ENCODE data around the gene NPIPB12. TPM values are rescaled to one million over a fixed set of nuclear protein-coding genes. Genes with fewer than 3 reads are reported as not detected.
A peak's percentile ranks its signal among the peaks of the same experiment; 100 is the strongest.
"Not testable (repeated sequence)": the region's sequence is repeated elsewhere in the genome, so short reads cannot be mapped to it uniquely, and the experiment has no call there.

Gene NPIPB12
- total RNA-seq: 10.2 and 11.0 TPM in 2 replicates
- 4.7 and 6.4 TPM in 2 replicates for polyA plus RNA-seq
- polyA plus RNA-seq (2012): 5.8 and 8.8 TPM in 2 replicates
- polyA minus RNA-seq (ENCODE audit: low replicate concordance): 1.8 and 15.6 TPM in 2 replicates

DNA sequence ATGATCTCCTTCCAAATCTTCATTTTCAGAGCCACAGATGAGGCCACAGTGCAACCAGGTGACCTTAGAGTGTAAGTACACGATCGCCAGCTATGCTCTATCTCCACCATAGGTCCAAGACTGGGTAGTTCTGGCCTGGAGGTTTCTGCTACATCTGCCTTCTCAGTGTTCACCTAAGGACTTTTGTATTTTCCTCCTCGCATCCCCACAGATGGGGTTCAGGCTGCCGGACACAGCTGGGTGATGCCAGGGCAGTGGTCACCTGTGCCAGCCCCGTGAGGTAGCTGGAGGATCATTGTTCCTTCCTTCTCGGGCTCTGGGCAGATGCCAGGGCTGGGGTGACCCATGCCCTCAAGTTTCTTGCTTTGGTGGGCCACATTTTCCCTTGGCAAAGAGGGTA lies at the start of gene NPIPB12:
Gene NPIPB12, minus strand, starts transcription at position 101 of the 400 bp plus-strand sequence.
- not testable (repeated sequence) for H3K36me3 ChIP-seq (ENCODE audit: control insufficient read depth, insufficient read depth, low read length); H3K4me3 ChIP-seq (replicated peaks in 1 of 4; ENCODE audit: control extremely low read depth in 1 of 4, insufficient read depth in 1 of 4, low read depth in 3 of 4, low read length in 4 of 4); H2AFZ ChIP-seq (ENCODE audit: low read length); DNase-seq (ENCODE audit: low read depth in 2 of 2); H3K9ac ChIP-seq (ENCODE audit: insufficient read depth, low read length); H3K9me3 ChIP-seq (ENCODE audit: control insufficient read depth, insufficient read depth, low read depth, low read length); H3K79me2 ChIP-seq (ENCODE audit: control insufficient read depth, insufficient read depth, low read length); H3K4me2 ChIP-seq (ENCODE audit: extremely low read depth, insufficient read depth, low read length); H3K27ac ChIP-seq (ENCODE audit: insufficient read depth, low read length); H3K4me1 ChIP-seq (ENCODE audit: control insufficient read depth, extremely low read depth, insufficient read depth, low read length); H4K20me1 ChIP-seq (ENCODE audit: control insufficient read depth, extremely low read depth, insufficient read depth, low read length); H3K27me3 ChIP-seq (ENCODE audit: control insufficient read depth, insufficient read depth, low read length)

- H3K36me3 ChIP-seq (ENCODE audit: control insufficient read depth, insufficient read depth, low read length); H3K79me2 ChIP-seq (ENCODE audit: control insufficient read depth, insufficient read depth, low read length); H3K4me1 ChIP-seq (ENCODE audit: control insufficient read depth, extremely low read depth, insufficient read depth, low read length); H3K4me2 ChIP-seq (ENCODE audit: extremely low read depth, insufficient read depth, low read length); H3K27me3 ChIP-seq (ENCODE audit: control insufficient read depth, insufficient read depth, low read length); H3K9ac ChIP-seq (ENCODE audit: insufficient read depth, low read length); H2AFZ ChIP-seq (ENCODE audit: low read length); H3K27ac ChIP-seq (ENCODE audit: insufficient read depth, low read length); H3K4me3 ChIP-seq (replicated peaks in 1 of 4; ENCODE audit: control extremely low read depth in 1 of 4, insufficient read depth in 1 of 4, low read depth in 3 of 4, low read length in 4 of 4); H4K20me1 ChIP-seq (ENCODE audit: control insufficient read depth, extremely low read depth, insufficient read depth, low read length); DNase-seq (ENCODE audit: low read depth in 2 of 2); H3K9me3 ChIP-seq (ENCODE audit: control insufficient read depth, insufficient read depth, low read depth, low read length): not testable (repeated sequence)
Measured at GRCh38 chr16:29521520-29521919, 15.3 kb upstream of the NPIPB12 start.

GRCh38 chr16:29482276-29482675 lies 23.9 kb downstream of the NPIPB12 start:
- H3K9ac ChIP-seq (ENCODE audit: insufficient read depth, low read length); H3K27ac ChIP-seq (ENCODE audit: insufficient read depth, low read length); H3K9me3 ChIP-seq (ENCODE audit: control insufficient read depth, insufficient read depth, low read depth, low read length); H2AFZ ChIP-seq (ENCODE audit: low read length); DNase-seq (ENCODE audit: low read depth in 2 of 2); H3K4me2 ChIP-seq (ENCODE audit: extremely low read depth, insufficient read depth, low read length); H3K79me2 ChIP-seq (ENCODE audit: control insufficient read depth, insufficient read depth, low read length); H3K4me3 ChIP-seq (replicated peaks in 1 of 4; ENCODE audit: control extremely low read depth in 1 of 4, insufficient read depth in 1 of 4, low read depth in 3 of 4, low read length in 4 of 4); H3K4me1 ChIP-seq (ENCODE audit: control insufficient read depth, extremely low read depth, insufficient read depth, low read length); H4K20me1 ChIP-seq (ENCODE audit: control insufficient read depth, extremely low read depth, insufficient read depth, low read length); H3K27me3 ChIP-seq (ENCODE audit: control insufficient read depth, insufficient read depth, low read length); H3K36me3 ChIP-seq (ENCODE audit: control insufficient read depth, insufficient read depth, low read length): not testable (repeated sequence)

- not testable (repeated sequence) for H3K4me3 ChIP-seq (replicated peaks in 1 of 4; ENCODE audit: control extremely low read depth in 1 of 4, insufficient read depth in 1 of 4, low read depth in 3 of 4, low read length in 4 of 4); H2AFZ ChIP-seq (ENCODE audit: low read length); DNase-seq (ENCODE audit: low read depth in 2 of 2); H3K27me3 ChIP-seq (ENCODE audit: control insufficient read depth, insufficient read depth, low read length); H3K4me2 ChIP-seq (ENCODE audit: extremely low read depth, insufficient read depth, low read length); H3K36me3 ChIP-seq (ENCODE audit: control insufficient read depth, insufficient read depth, low read length); H3K27ac ChIP-seq (ENCODE audit: insufficient read depth, low read length); H3K79me2 ChIP-seq (ENCODE audit: control insufficient read depth, insufficient read depth, low read length); H4K20me1 ChIP-seq (ENCODE audit: control insufficient read depth, extremely low read depth, insufficient read depth, low read length); H3K9me3 ChIP-seq (ENCODE audit: control insufficient read depth, insufficient read depth, low read depth, low read length); H3K4me1 ChIP-seq (ENCODE audit: control insufficient read depth, extremely low read depth, insufficient read depth, low read length); H3K9ac ChIP-seq (ENCODE audit: insufficient read depth, low read length)
Measured at GRCh38 chr16:29472065-29472464, 34.1 kb downstream of the NPIPB12 start.

DNA sequence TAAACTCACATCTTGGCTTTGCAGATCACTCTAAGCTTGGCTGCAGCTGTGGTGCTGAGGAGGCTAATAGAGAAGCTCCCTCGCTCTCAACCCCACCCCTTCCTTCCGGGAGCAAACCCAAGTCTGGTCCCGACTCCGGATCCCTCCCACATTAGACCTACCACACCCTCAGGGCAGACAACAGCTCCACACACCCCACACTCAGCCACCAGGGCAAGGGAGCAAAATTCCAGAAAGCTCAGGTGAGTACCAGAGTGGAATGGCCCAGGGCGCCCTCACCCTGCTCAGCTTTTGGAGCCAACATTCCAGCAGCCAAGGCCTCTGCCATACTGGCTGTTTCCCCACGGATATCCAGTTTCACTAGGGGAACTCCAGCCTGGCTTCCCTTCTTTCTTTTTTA lies 36.5 kb downstream of the NPIPB12 start:
- not testable (repeated sequence) for H3K4me3 ChIP-seq (replicated peaks in 1 of 4; ENCODE audit: control extremely low read depth in 1 of 4, insufficient read depth in 1 of 4, low read depth in 3 of 4, low read length in 4 of 4); H3K27ac ChIP-seq (ENCODE audit: insufficient read depth, low read length); H3K36me3 ChIP-seq (ENCODE audit: control insufficient read depth, insufficient read depth, low read length); H3K9ac ChIP-seq (ENCODE audit: insufficient read depth, low read length); H2AFZ ChIP-seq (ENCODE audit: low read length); H3K4me1 ChIP-seq (ENCODE audit: control insufficient read depth, extremely low read depth, insufficient read depth, low read length); H4K20me1 ChIP-seq (ENCODE audit: control insufficient read depth, extremely low read depth, insufficient read depth, low read length); DNase-seq (ENCODE audit: low read depth in 2 of 2); H3K27me3 ChIP-seq (ENCODE audit: control insufficient read depth, insufficient read depth, low read length); H3K79me2 ChIP-seq (ENCODE audit: control insufficient read depth, insufficient read depth, low read length); H3K9me3 ChIP-seq (ENCODE audit: control insufficient read depth, insufficient read depth, low read depth, low read length)
- peak overlapping the region; percentile 23 for H3K4me2 ChIP-seq (ENCODE audit: extremely low read depth, insufficient read depth, low read length)

DNA sequence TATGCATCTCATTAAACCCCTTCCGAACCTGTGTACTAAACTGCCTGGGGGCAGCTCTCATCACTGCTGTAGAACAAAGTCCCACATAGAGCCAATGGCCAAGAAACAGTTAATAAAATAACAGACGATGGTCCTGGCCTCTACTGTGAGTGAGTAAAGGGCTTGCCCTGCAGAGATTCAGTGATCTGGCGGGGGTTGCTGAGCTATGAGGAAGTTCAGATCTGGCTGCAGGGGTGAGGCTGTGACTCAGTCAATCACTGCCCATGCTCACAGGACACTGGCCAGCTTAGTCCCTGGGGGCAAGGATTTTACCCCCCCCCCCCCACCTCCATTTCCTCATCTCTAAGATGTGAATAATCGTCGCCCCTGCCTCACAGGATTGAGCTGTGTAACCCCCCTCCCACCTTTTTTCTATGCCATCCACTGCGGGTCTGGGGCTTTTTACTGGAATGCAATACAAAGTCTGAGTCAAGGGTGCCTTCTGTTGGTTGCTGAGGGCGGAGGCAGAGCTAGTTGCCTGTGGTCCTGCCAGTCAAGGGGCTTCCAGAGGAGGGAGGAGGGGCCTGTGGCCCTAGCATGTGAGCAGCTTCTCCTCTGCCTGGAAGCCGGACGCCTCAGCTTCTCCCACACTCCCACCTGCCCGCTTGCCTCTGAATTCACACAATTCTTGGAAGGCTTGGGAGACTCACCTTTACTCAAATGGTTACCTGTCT lies 38.4 kb downstream of the NPIPB12 start:
- H3K9me3 ChIP-seq (ENCODE audit: control insufficient read depth, insufficient read depth, low read depth, low read length); H3K4me2 ChIP-seq (ENCODE audit: extremely low read depth, insufficient read depth, low read length); H3K9ac ChIP-seq (ENCODE audit: insufficient read depth, low read length); H3K4me3 ChIP-seq (replicated peaks in 1 of 4; ENCODE audit: control extremely low read depth in 1 of 4, insufficient read depth in 1 of 4, low read depth in 3 of 4, low read length in 4 of 4); H2AFZ ChIP-seq (ENCODE audit: low read length); H4K20me1 ChIP-seq (ENCODE audit: control insufficient read depth, extremely low read depth, insufficient read depth, low read length); H3K36me3 ChIP-seq (ENCODE audit: control insufficient read depth, insufficient read depth, low read length); H3K27me3 ChIP-seq (ENCODE audit: control insufficient read depth, insufficient read depth, low read length); H3K79me2 ChIP-seq (ENCODE audit: control insufficient read depth, insufficient read depth, low read length); H3K27ac ChIP-seq (ENCODE audit: insufficient read depth, low read length); DNase-seq (ENCODE audit: low read depth in 2 of 2); H3K4me1 ChIP-seq (ENCODE audit: control insufficient read depth, extremely low read depth, insufficient read depth, low read length): not testable (repeated sequence)

DNA sequence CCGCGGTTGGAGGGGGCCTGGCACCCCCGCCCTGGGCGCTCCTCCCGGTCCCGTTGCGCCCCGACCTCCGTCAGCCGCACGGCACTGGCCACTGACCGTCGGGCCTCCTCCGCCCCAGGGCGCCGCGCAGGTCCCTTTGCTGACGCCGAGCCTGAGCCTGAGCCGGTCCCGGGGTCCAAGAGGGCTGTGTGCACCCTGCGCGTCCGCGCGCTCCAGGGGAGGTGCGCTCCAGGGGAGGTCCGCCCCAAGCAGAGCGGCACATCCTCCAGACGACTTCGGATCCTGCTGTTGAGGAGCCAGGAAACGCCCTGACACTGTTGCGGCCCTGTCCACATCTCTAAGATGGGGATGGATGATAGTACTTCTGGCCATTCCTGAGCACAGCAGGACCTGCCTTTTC lies 39.3 kb downstream of the NPIPB12 start:
- not testable (repeated sequence) for DNase-seq (ENCODE audit: low read depth in 2 of 2); H3K9me3 ChIP-seq (ENCODE audit: control insufficient read depth, insufficient read depth, low read depth, low read length); H2AFZ ChIP-seq (ENCODE audit: low read length); H3K9ac ChIP-seq (ENCODE audit: insufficient read depth, low read length); H3K4me3 ChIP-seq (replicated peaks in 1 of 4; ENCODE audit: control extremely low read depth in 1 of 4, insufficient read depth in 1 of 4, low read depth in 3 of 4, low read length in 4 of 4); H4K20me1 ChIP-seq (ENCODE audit: control insufficient read depth, extremely low read depth, insufficient read depth, low read length); H3K79me2 ChIP-seq (ENCODE audit: control insufficient read depth, insufficient read depth, low read length); H3K4me2 ChIP-seq (ENCODE audit: extremely low read depth, insufficient read depth, low read length); H3K36me3 ChIP-seq (ENCODE audit: control insufficient read depth, insufficient read depth, low read length); H3K27ac ChIP-seq (ENCODE audit: insufficient read depth, low read length); H3K4me1 ChIP-seq (ENCODE audit: control insufficient read depth, extremely low read depth, insufficient read depth, low read length); H3K27me3 ChIP-seq (ENCODE audit: control insufficient read depth, insufficient read depth, low read length)
